ENCODE results near the gene ELOVL1.
"Not testable (repeated sequence)": the region's sequence is repeated elsewhere in the genome, so short reads cannot be mapped to it uniquely, and the experiment has no call there.

ELOVL1 gene

GRCh38 chr1:43404353-43404752, 36.5 kb upstream of the ELOVL1 start:
- H3K27me3 ChIP-seq (ENCODE audit: insufficient read depth, poor library complexity, severe bottlenecking) = no peaks in the 10 kb centered on the region
- H3K4me3 ChIP-seq (replicated peaks; ENCODE audit: insufficient read depth, low read length) = no peak overlapping the region
- no peak for DNase-seq (ENCODE audit: low read depth in 1 of 2, low spot score in 1 of 2)
- no peak overlapping the region for H3K27ac ChIP-seq (replicated peaks)
- no peak for TF ChIP-seq REST (IDR thresholded peaks at IDR 0.05; ENCODE audit: insufficient replicate concordance, low read depth)
- no peak for TF ChIP-seq POLR2AphosphoS5 (IDR thresholded peaks at IDR 0.05; ENCODE audit: low read depth)
- no peak for TF ChIP-seq GABPA (IDR thresholded peaks at IDR 0.05; ENCODE audit: low read depth)
- no peak for TF ChIP-seq CTCF (IDR thresholded peaks at IDR 0.05; ENCODE audit: insufficient read depth, low read length)
- no peak for TF ChIP-seq SPI1 (IDR thresholded peaks at IDR 0.05; ENCODE audit: borderline replicate concordance, low read depth)

DNA sequence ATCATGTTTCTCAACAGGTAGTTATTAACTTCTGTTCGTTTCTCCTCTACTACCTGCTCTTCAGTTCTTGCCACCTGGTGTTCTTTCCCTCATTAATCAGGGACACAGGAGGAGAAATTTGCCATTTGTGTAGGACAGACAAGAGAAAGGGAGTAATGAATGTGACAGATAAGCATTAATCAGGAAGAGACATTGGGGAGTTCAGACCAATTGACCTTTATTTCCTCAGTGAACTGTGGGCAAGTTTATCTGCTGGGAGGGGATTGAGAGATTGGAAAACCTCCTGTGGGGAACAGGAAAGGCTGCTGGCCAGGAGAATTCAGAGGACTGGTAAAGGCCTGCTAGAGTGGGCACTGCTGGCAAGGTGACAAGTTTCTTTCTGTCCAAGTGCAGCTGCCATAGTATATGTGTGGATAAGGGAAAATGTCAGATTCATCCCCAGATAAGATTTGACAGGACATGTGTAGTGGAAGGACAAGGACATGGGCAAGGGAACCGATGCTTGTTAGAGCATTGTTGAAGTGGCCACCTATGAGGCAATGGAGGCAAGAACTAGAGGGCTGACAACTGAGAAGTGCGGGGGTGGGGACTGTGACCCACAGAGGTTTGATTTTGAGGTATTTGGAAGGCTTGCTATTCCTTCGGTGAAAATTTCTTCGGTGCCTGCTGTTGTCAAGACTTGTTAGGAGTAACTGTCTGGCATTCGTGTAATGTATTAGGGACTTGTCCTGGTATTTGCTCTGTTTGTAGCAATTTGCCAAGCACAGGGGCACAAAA, 34.5 kb upstream of the ELOVL1 start:
- Histone ChIP-seq H3K27me3 (ENCODE audit: insufficient read depth, poor library complexity, severe bottlenecking) (no peaks in the 10 kb centered on the region), H3K4me3 (replicated peaks; ENCODE audit: insufficient read depth, low read length) (no peak overlapping the region), H3K27ac (replicated peaks) (no peak overlapping the region)
- DNase-seq (ENCODE audit: low read depth in 1 of 2, low spot score in 1 of 2) = no peak
- TF ChIP-seq SPI1 (IDR thresholded peaks at IDR 0.05; ENCODE audit: borderline replicate concordance, low read depth) = no peak

DNA sequence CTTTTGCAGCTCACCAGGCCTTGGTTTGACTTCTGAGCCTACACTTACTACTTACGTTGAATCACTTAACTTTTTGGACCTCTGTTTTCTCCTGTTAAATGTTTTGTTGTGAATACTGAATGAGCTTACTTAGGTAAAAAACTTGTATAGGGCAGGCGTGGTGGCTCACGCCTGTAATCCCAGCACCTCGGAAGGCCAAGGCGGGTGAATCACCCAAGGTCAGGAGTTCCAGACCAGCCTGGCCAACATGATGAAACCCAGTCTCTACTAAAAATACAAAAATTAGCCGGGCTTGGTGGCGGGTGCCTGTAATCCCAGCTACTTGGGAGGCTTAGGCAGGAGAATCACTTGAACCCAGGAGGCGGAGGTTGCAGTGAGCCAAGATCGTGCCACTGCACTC, 32.6 kb upstream of the ELOVL1 start:
- not testable (repeated sequence) for H3K27me3 ChIP-seq (ENCODE audit: insufficient read depth, poor library complexity, severe bottlenecking); H3K4me3 ChIP-seq (replicated peaks; ENCODE audit: insufficient read depth, low read length); DNase-seq (ENCODE audit: low read depth in 1 of 2, low spot score in 1 of 2); H3K27ac ChIP-seq (replicated peaks)

- DNase-seq (ENCODE audit: low read depth in 1 of 2, low spot score in 1 of 2) = no peak
- H3K27me3 ChIP-seq (ENCODE audit: insufficient read depth, poor library complexity, severe bottlenecking) = no peaks in the 10 kb centered on the region
- TF ChIP-seq POLR2AphosphoS5 (IDR thresholded peaks at IDR 0.05; ENCODE audit: low read depth) = no peak
- TF ChIP-seq GABPA (IDR thresholded peaks at IDR 0.05; ENCODE audit: low read depth) = no peak
- TF ChIP-seq REST (IDR thresholded peaks at IDR 0.05; ENCODE audit: insufficient replicate concordance, low read depth) = no peak
- no peak overlapping the region for H3K27ac ChIP-seq (replicated peaks)
- H3K4me3 ChIP-seq (replicated peaks; ENCODE audit: insufficient read depth, low read length) = no peak overlapping the region
Measured at GRCh38 chr1:43398227-43398626, 30.4 kb upstream of the ELOVL1 start.

GRCh38 chr1:43396059-43396458, 28.2 kb upstream of the ELOVL1 start:
- Histone ChIP-seq H3K27me3 (ENCODE audit: insufficient read depth, poor library complexity, severe bottlenecking) (no peaks in the 10 kb centered on the region), H3K4me3 (replicated peaks; ENCODE audit: insufficient read depth, low read length) (no peak overlapping the region), H3K27ac (replicated peaks) (no peak overlapping the region)
- no peak for DNase-seq (ENCODE audit: low read depth in 1 of 2, low spot score in 1 of 2)
- TF ChIP-seq SPI1 (IDR thresholded peaks at IDR 0.05; ENCODE audit: borderline replicate concordance, low read depth) (no peak), CTCF (IDR thresholded peaks at IDR 0.05; ENCODE audit: insufficient read depth, low read length) (no peak), REST (IDR thresholded peaks at IDR 0.05; ENCODE audit: insufficient replicate concordance, low read depth) (no peak), GABPA (IDR thresholded peaks at IDR 0.05; ENCODE audit: low read depth) (no peak), POLR2AphosphoS5 (IDR thresholded peaks at IDR 0.05; ENCODE audit: low read depth) (no peak)
